HepG2 (cell line): Measurements from ENCODE around the gene PLCG1. TPM values are rescaled to one million over a fixed set of nuclear protein-coding genes. Genes with fewer than 3 reads are reported as not detected.

ENCODE experiments used
- ATAC-seq: fragments of 200-7000 bp; cut with Tn5 transposase; 3 replicates; pipeline ENCODE4 v1.9.1; 2020; ENCODE audit warnings: mild to moderate bottlenecking, moderate library complexity
- BruUV-seq: library from RNA; stranded (reverse); fragments of 400-500 nt; replicated peaks from 2 replicates; lab custom pipeline; 2021; lab: Mats Ljungman, UMichigan
- CTCF ChIA-PET: fragments of 300-600 bp; formaldehyde crosslinking; extraction: SDS; loops from one replicate; lab custom pipeline; 2021; ENCODE audit warnings: low total read pairs, inconsistent platforms, low intra/inter-chr PET ratio; lab: Yijun Ruan, JAX
- POLR2A ChIA-PET: fragments of 350-600 bp; sonication (Branson Sonifier 250); formaldehyde crosslinking; loops from one replicate; lab custom pipeline; 2020; ENCODE audit warnings: antibody characterized with exemption, inconsistent platforms; lab: Yijun Ruan, JAX
- DNase-seq: peaks from one replicate; pipeline ENCODE4 v3.0.0-alpha.2; 2015; ENCODE audit warnings: low spot score
- FAIRE-seq: peaks from 3 replicates; lab custom pipeline; 2011; peaks lifted over from hg19 to GRCh38; lab: Jason Lieb, UNC
- H2AFZ ChIP-seq: one replicate; pipeline ENCODE4 v1.6.1; 2011; ENCODE audit warnings: low read length, inconsistent platforms
- H3K27ac ChIP-seq: fragments of 300-600 bp; 3 replicates; pipeline ENCODE4 v1.8.0; 2011; ENCODE audit warnings: mixed run types, mild to moderate bottlenecking, mixed read lengths, low read length, inconsistent platforms; ENCODE audit not compliant: insufficient read depth; ENCODE audit errors: extremely low read length
- H3K27me3 ChIP-seq, 2 experiments: fragments of 200-600 bp in 1 of 2; 2 replicates in 1 of 2; 3 replicates in 1 of 2; pipeline versions ENCODE4 v1.6.0 to v1.8.0; 2011; ENCODE audit warnings: low read length in 2 of 2, mild to moderate bottlenecking in 2 of 2, moderate library complexity in 2 of 2, inconsistent platforms in 1 of 2; ENCODE audit not compliant: insufficient read depth in 2 of 2, control insufficient read depth in 1 of 2
- H3K36me3 ChIP-seq, 2 experiments: fragments of 200-600 bp in 1 of 2; replicated peaks in 1 of 2; 2 replicates in 1 of 2; 3 replicates in 1 of 2; pipeline versions ENCODE4 v1.5.1 to v1.8.0; 2011; ENCODE audit warnings: low read length in 2 of 2, inconsistent platforms in 1 of 2; ENCODE audit not compliant: insufficient read depth in 2 of 2, control insufficient read depth in 1 of 2
- H3K4me1 ChIP-seq: 2 replicates; pipeline ENCODE4 v1.5.1; 2012; ENCODE audit warnings: low read length, inconsistent platforms; ENCODE audit not compliant: insufficient read depth
- H3K4me2 ChIP-seq: 2 replicates; pipeline ENCODE4 v1.6.0; 2011; ENCODE audit warnings: low read depth, low read length, inconsistent platforms
- H3K4me3 ChIP-seq, 3 experiments: fragments of 200-600 bp in 1 of 3; sonication (generic), shearing (Covaris generic) in 1 of 3; replicated peaks in 1 of 3; 2 replicates each; pipeline ENCODE4 v1.5.1; 2011 to 2016; ENCODE audit warnings: low read length in 3 of 3, inconsistent platforms in 2 of 3, low read depth in 2 of 3, mild to moderate bottlenecking in 2 of 3, control low read depth in 1 of 3, mixed read lengths in 1 of 3; ENCODE audit not compliant: insufficient read depth in 1 of 3
- H3K79me2 ChIP-seq: one replicate; pipeline ENCODE4 v1.6.1; 2011; ENCODE audit warnings: low read length, inconsistent platforms; ENCODE audit not compliant: insufficient read depth
- H3K9ac ChIP-seq: 2 replicates; pipeline ENCODE4 v1.6.0; 2011; ENCODE audit warnings: mild to moderate bottlenecking, low read depth, low read length, inconsistent platforms; ENCODE audit not compliant: insufficient read depth
- H3K9me3 ChIP-seq: 2 replicates; pipeline ENCODE4 v1.5.1; 2012; ENCODE audit warnings: mild to moderate bottlenecking, low read length
- H4K20me1 ChIP-seq: 2 replicates; pipeline ENCODE4 v1.6.0; 2011; ENCODE audit warnings: inconsistent platforms, mild to moderate bottlenecking, low read length, moderate library complexity; ENCODE audit not compliant: insufficient read depth
- AGO1 ChIP-seq: fragments of 200-400 bp; formaldehyde crosslinking; IDR thresholded peaks from 2 replicates; pipeline ENCODE4 v1.6.1; 2017; ENCODE audit warnings: mild to moderate bottlenecking, low read depth, low read length, moderate library complexity; ENCODE audit not compliant: poor library complexity, severe bottlenecking
- ETS1 ChIP-seq: sonication (generic); formaldehyde crosslinking; IDR thresholded peaks from 2 replicates; pipeline ENCODE4 v1.4.0; 2020; ENCODE audit warnings: missing genetic modification reagents
- FOXA1 ChIP-seq, 2 experiments: fragments of 450-650 bp in 1 of 2; sonication (generic) in 1 of 2; formaldehyde crosslinking in 1 of 2; IDR thresholded peaks; 2 replicates each; pipeline versions ENCODE4 v1.4.0 to v1.6.1; 2016 to 2020; ENCODE audit warnings: missing genetic modification reagents in 1 of 2
- HMG20A ChIP-seq: IDR thresholded peaks from 2 replicates; pipeline ENCODE4 v1.6.1; 2016; ENCODE audit warnings: borderline replicate concordance
- HOXA7 ChIP-seq: sonication (generic); formaldehyde crosslinking; IDR thresholded peaks from 2 replicates; pipeline ENCODE4 v1.8.1; 2022; ENCODE audit warnings: mild to moderate bottlenecking, missing genetic modification reagents, moderate library complexity
- KDM2A ChIP-seq: sonication (generic); formaldehyde crosslinking; IDR thresholded peaks from 2 replicates; pipeline ENCODE4 v1.4.0; 2020; ENCODE audit warnings: low read depth, missing genetic modification reagents, borderline replicate concordance
- MBD4 ChIP-seq: IDR thresholded peaks from 2 replicates; pipeline ENCODE4 v1.6.1; 2012; ENCODE audit warnings: low read length, inconsistent platforms, borderline replicate concordance
- MXD1 ChIP-seq: sonication (generic); formaldehyde crosslinking; IDR thresholded peaks from 2 replicates; pipeline ENCODE4 v1.4.0; 2020; ENCODE audit warnings: mild to moderate bottlenecking, missing genetic modification reagents
- NFKB2 ChIP-seq: sonication (generic); formaldehyde crosslinking; IDR thresholded peaks from 2 replicates; pipeline ENCODE4 v1.4.0; 2020; ENCODE audit warnings: missing genetic modification reagents, borderline replicate concordance
- POLR2A ChIP-seq, 2 experiments: IDR thresholded peaks; 2 replicates each; pipeline ENCODE4 v1.6.1; 2011; ENCODE audit warnings: low read depth in 2 of 2, low read length in 2 of 2, mild to moderate bottlenecking in 1 of 2, moderate library complexity in 1 of 2; ENCODE audit not compliant: insufficient read depth in 1 of 2
- RBM22 ChIP-seq: fragments of 200-400 bp; formaldehyde crosslinking; optimal IDR thresholded peaks from 2 replicates; pipeline ENCODE3; 2017; ENCODE audit warnings: mild to moderate bottlenecking, low read length, moderate library complexity
- RELA ChIP-seq: sonication (generic); formaldehyde crosslinking; IDR thresholded peaks from 2 replicates; pipeline ENCODE4 v1.4.0; 2020; ENCODE audit warnings: missing genetic modification reagents
- SIN3B ChIP-seq: fragments of 150-350 bp; IDR thresholded peaks from 2 replicates; pipeline ENCODE4 v1.6.1; 2014; ENCODE audit warnings: low read length
- SOX6 ChIP-seq, 2 experiments: fragments of 450-650 bp in 1 of 2; sonication (generic) in 1 of 2; formaldehyde crosslinking in 1 of 2; IDR thresholded peaks; 2 replicates each; pipeline versions ENCODE4 v1.4.0 to v1.6.1; 2017 to 2020; ENCODE audit warnings: antibody characterized with exemption in 1 of 2, mild to moderate bottlenecking in 1 of 2, missing genetic modification reagents in 1 of 2
- SSRP1 ChIP-seq: IDR thresholded peaks from 2 replicates; pipeline ENCODE4 v1.6.1; 2016; ENCODE audit warnings: control low read depth
- ZBTB7A ChIP-seq: sonication (generic); formaldehyde crosslinking; IDR thresholded peaks from 2 replicates; pipeline ENCODE4 v1.8.0; 2022; ENCODE audit warnings: mild to moderate bottlenecking, missing genetic modification reagents
- ZNF253 ChIP-seq: sonication (generic); formaldehyde crosslinking; IDR thresholded peaks from 2 replicates; pipeline ENCODE4 v1.8.0; 2022; ENCODE audit warnings: mild to moderate bottlenecking, missing genetic modification reagents, borderline replicate concordance
- ZNF263 ChIP-seq: sonication (generic); formaldehyde crosslinking; IDR thresholded peaks from 2 replicates; pipeline ENCODE4 v1.4.0; 2020; ENCODE audit warnings: missing genetic modification reagents
- ZNF44 ChIP-seq: sonication (generic); formaldehyde crosslinking; IDR thresholded peaks from 2 replicates; pipeline ENCODE4 v1.5.1; 2020; ENCODE audit warnings: mild to moderate bottlenecking, missing genetic modification reagents
- WGBS: methylation state at CpG from one replicate; pipeline ENCODE4 v1.1.6; 2017; ENCODE audit warnings: low lambda C conversion rate; 5-methylcytosine and 5-hydroxymethylcytosine counted together
- in situ Hi-C: cut with HindIII; loops from 2 replicates; pipeline ENCODE4 v1.10.0; 2017; ENCODE audit warnings: low pct_unique_long_range_greater_than_20kb; ENCODE audit not compliant: extremely low pct_ligation_motif_present
- intact Hi-C: fragments of 100-400 bp; cut with micrococcal nuclease; formaldehyde crosslinking; loops from one replicate; pipeline ENCODE4 v1.10.0; 2022; ENCODE audit not compliant: unreplicated experiment
- polyA plus RNA-seq, 8 experiments: library from polyadenylated mRNA; depleted of rRNA in 3 of 8; stranded (reverse) in 7 of 8; unstranded in 1 of 8; fragments of >200 nt; fragmentation: Illumina TruSeq in 4 of 8; extraction: Trizol in 4 of 8; gene quantifications; 2 replicates each; pipeline versions ENCODE4 v1.2.1 to v1.2.3, GENCODE V29; 2011 to 2016; ENCODE audit warnings: low read depth in 4 of 8, missing spikeins in 1 of 8, mixed read lengths in 1 of 8; ENCODE audit not compliant: insufficient read depth in 1 of 8
- total RNA-seq, 5 experiments: library from RNA; depleted of rRNA; stranded (reverse); fragments of >200 nt; fragmentation: Illumina TruSeq; extraction: Trizol; gene quantifications; 2 replicates each; pipeline ENCODE4 v1.2.3, GENCODE V29; 2016; ENCODE audit warnings: low read depth in 1 of 5

Gene PLCG1
- total and polyA plus RNA-seq, 2 of the 13 experiments (the other 11 are each of a cell fraction or from before 2014, with no cell fraction given) = 85.3 to 158 TPM

DNA sequence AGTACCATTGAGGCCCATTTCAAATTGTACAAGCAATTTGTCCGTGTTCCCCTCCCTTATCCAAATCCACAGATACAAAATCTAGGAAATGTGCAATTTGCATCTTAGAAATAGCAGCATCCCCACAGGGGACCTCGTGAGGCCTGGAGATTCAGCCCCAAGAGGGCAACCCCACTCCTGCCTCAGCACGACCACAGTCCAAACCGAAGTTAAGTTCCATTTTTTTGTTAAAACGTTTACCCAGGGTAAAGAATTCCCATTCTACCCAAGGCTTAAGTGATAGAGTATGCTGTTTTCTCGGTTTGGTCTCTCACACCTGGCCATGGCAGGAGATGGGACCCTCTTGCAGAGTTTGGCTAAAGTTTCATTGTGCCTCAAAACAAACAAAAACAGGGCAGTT, 41.2 kb downstream of the PLCG1 start:
- Histone ChIP-seq H3K4me3 (no peak overlapping the region), H2AFZ (no peak overlapping the region), H3K27me3 (no peaks in the 10 kb centered on the region), H3K36me3 (peaks cover 15 to 32% of the 10 kb centered on the region in 2 experiments), H3K27ac (no peak overlapping the region), H3K4me1 (peaks cover 12% of the 10 kb centered on the region), H3K4me2 (no peak overlapping the region), H3K9ac (no peak overlapping the region), H4K20me1 (peaks cover 1% of the 10 kb centered on the region; the same call in 1 of the 2 replicates), H3K9me3 (no peaks in the 10 kb centered on the region), H3K79me2 (no peaks in the 10 kb centered on the region)
- DNase-seq (no peak), ATAC-seq (no peak), FAIRE-seq (no peak)
- BruUV-seq = no TSS peak
- CTCF ChIA-PET = no interaction called here
- TF ChIP-seq SIN3B (no peak), ZNF253 (CRISPR knock-in tag) (no peak), ETS1 (no peak), SSRP1 (CRISPR knock-in tag) (0 out of 2 replicates have a peak, but pooled peaks have one; percentile 19), RBM22 (peak; percentile 53)
- POLR2A ChIA-PET = no interaction called here
- WGBS = 91% methylated on average over 6 of the region's 6 CpGs
- in situ Hi-C loops = no loop called here
- intact Hi-C loops = no loop called here

- peaks cover 12% of the 10 kb centered on the region for H3K4me1 ChIP-seq
- no peak overlapping the region for H3K4me2 ChIP-seq
- POLR2A ChIA-PET = no interaction called here
- no peaks in the 10 kb centered on the region for H3K27me3 ChIP-seq
- 96% methylated on average over 8 of the region's 8 CpGs for WGBS
- H3K36me3 ChIP-seq = peaks cover 10 to 27% of the 10 kb centered on the region in 2 experiments
- in situ Hi-C loops (no loop called here), intact Hi-C loops (no loop called here)
- CTCF ChIA-PET = no interaction called here
- no peaks in the 10 kb centered on the region for H3K79me2 ChIP-seq
- DNase-seq = no peak
- FAIRE-seq = no peak
- no peak overlapping the region for H3K9ac ChIP-seq
- no peak overlapping the region for H3K27ac ChIP-seq
- no peaks in the 10 kb centered on the region for H3K9me3 ChIP-seq
- BruUV-seq = no TSS peak
- no peaks in the 10 kb centered on the region for H4K20me1 ChIP-seq
- no peak overlapping the region for H3K4me3 ChIP-seq
- no peak overlapping the region for H2AFZ ChIP-seq
- peak; percentile 3; the same call in 2 of the 3 replicates for ATAC-seq
- 0 out of 2 replicates have a peak, but pooled peaks have one; percentile 19 for TF ChIP-seq KDM2A (CRISPR knock-in tag)
- no peak for TF ChIP-seq HMG20A (CRISPR knock-in tag)
- TF ChIP-seq MXD1 (CRISPR knock-in tag) = 0 out of 2 replicates have a peak, but pooled peaks have one; percentile 25
- no peak for TF ChIP-seq SOX6 (IDR thresholded peaks at IDR 0.05)
- TF ChIP-seq SOX6 (CRISPR knock-in tag; IDR thresholded peaks at IDR 0.05) = 0 out of 2 replicates have a peak, but pooled peaks have one; percentile 12
- TF ChIP-seq ZBTB7A = no peak
- TF ChIP-seq RELA (CRISPR knock-in tag) = no peak
- TF ChIP-seq NFKB2 (CRISPR knock-in tag) = no peak
- TF ChIP-seq ZNF263 (CRISPR knock-in tag) = no peak
- no peak for TF ChIP-seq POLR2A (IDR thresholded peaks at IDR 0.05; ENCODE audit: insufficient read depth in 1 of 2, low read depth in 2 of 2, low read length in 2 of 2)
- TF ChIP-seq AGO1 = no peak
- no peak for TF ChIP-seq MBD4
- no peak for TF ChIP-seq FOXA1 (IDR thresholded peaks at IDR 0.05)
- no peak for TF ChIP-seq FOXA1 (CRISPR knock-in tag; IDR thresholded peaks at IDR 0.05)
- TF ChIP-seq ZNF44 (CRISPR knock-in tag) = no peak
- no peak for TF ChIP-seq HOXA7 (CRISPR knock-in tag)
Observed at GRCh38 chr20:41178904-41179432, 41.6 kb downstream of the PLCG1 start.
